Bronchial epithelial cell (primary cell): ENCODE results near the gene EGR2. TPM values are rescaled to one million over a fixed set of nuclear protein-coding genes. Genes with fewer than 3 reads are reported as not detected.
A peak's percentile ranks its signal among the peaks of the same experiment; 100 is the strongest.
"Not testable (repeated sequence)": the region's sequence is repeated elsewhere in the genome, so short reads cannot be mapped to it uniquely, and the experiment has no call there.

Experiments used
- DNase-seq: peaks from one replicate; pipeline ENCODE4 v3.0.0-alpha.2; 2010; ENCODE audit warnings: low read depth
- FAIRE-seq: peaks from 2 replicates; lab custom pipeline; 2011; peaks lifted over from hg19 to GRCh38; lab: Jason Lieb, UNC
- H3K27me3 ChIP-seq: 2 replicates; pipeline ENCODE4 v1.5.1; 2011; ENCODE audit warnings: low read length; ENCODE audit not compliant: control insufficient read depth, insufficient read depth
- H3K36me3 ChIP-seq: 2 replicates; pipeline ENCODE4 v1.5.1; 2011; ENCODE audit warnings: low read length; ENCODE audit not compliant: control insufficient read depth, insufficient read depth
- H3K4me3 ChIP-seq: 2 replicates; pipeline ENCODE4 v1.5.1; 2011; ENCODE audit warnings: mild to moderate bottlenecking, low read depth, low read length, control low read depth
- CTCF ChIP-seq: IDR thresholded peaks from 2 replicates; pipeline ENCODE4 v1.5.1; 2011; ENCODE audit warnings: mild to moderate bottlenecking, moderate library complexity, low read length, control low read depth, inconsistent platforms; ENCODE audit not compliant: insufficient read depth, severe bottlenecking
- total RNA-seq: library from RNA; depleted of rRNA; stranded (reverse); fragments of >200 nt; gene quantifications from 2 replicates; pipeline ENCODE4 v1.2.1, GENCODE V29; 2014

The EGR2 gene
- total RNA-seq, 1 donor from 2014 or later: 0.26 TPM

GRCh38 chr10:62790019-62790555, 26.1 kb downstream of the EGR2 start:
- Histone ChIP-seq H3K4me3 (no peak overlapping the region), H3K36me3 (no peaks in the 10 kb centered on the region), H3K27me3 (no peaks in the 10 kb centered on the region)
- no peak for TF ChIP-seq CTCF
- DNase-seq (no peak), FAIRE-seq (peak; percentile 23)

DNA sequence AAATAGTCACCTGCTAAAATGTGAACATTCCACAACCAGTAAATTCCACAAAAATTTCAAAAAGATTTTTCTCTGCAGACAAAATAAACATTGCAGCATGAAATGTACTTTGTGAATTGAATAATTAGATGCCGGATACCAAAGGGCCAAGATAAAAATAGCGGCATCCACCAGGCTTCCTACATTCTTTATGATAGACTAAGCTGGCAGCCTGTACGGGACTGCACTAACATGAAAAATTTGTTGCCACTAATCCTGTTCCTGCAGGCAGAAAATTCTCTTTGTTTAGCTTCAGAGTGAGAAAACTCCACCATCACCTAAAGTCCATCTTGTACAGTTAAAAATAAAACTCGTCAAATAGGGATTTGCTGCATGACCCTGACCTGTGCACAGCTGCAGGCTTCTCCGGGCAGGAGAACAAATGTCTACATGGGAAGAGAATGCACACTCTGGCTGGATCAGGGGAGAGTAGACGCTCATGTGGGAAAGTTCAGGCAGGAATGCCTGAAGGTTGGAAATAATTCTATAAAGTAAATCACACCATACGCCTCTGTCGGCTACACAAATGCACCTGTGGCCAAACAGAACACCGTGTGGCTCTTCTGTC, 27.2 kb downstream of the EGR2 start:
- Histone ChIP-seq H3K4me3 (no peak overlapping the region), H3K27me3 (no peaks in the 10 kb centered on the region), H3K36me3 (no peaks in the 10 kb centered on the region)
- no peak for FAIRE-seq
- no peak for TF ChIP-seq CTCF
- no peak for DNase-seq

DNA sequence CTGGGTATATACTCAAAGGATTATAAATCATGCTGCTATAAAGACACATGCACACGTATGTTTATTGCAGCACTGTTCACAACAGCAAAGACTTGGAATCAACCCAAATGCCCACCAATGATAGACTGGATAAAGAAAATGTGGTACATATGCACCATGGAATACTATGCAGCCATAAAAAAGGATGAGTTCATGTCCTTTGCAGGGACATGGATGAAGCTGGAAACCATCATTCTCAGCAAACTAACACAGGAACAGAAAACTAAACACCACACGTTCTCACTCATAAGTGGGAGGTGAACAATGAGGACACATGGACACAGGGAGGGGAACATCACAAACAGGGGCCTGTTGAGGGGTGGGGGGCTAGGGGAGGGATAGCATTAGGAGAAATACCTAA, 27.9 kb downstream of the EGR2 start:
- not testable (repeated sequence) for H3K4me3 ChIP-seq, DNase-seq, H3K36me3 ChIP-seq, FAIRE-seq, H3K27me3 ChIP-seq

GRCh38 chr10:62784537-62784936, 31.6 kb downstream of the EGR2 start:
- not testable (repeated sequence) for H3K4me3 ChIP-seq, FAIRE-seq, DNase-seq, H3K27me3 ChIP-seq, H3K36me3 ChIP-seq

GRCh38 chr10:62779487-62780248, 36.5 kb downstream of the EGR2 start:
- H3K36me3 ChIP-seq: no peaks in the 10 kb centered on the region
- no peak overlapping the region for H3K4me3 ChIP-seq
- TF ChIP-seq CTCF: no peak
- DNase-seq (peak; percentile 66), FAIRE-seq (no peak)
- H3K27me3 ChIP-seq: no peaks in the 10 kb centered on the region

DNA sequence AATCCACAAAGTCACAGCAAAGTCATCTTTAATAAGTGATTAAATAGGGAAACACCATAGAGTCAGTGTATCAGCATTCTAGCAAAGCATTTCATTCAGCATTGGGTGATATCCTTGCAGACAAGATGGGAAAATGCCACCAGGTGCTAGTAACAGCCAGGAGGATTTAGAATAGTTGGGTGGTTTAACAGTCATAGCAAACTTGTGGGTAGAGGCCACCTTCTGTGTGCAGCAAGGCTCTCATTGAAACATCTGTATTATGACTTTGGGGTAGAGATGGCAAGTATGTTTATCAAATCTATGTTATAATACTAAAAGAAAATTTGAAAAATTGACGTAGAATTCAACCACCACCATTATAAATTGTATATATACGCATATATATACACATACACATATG, 38.0 kb downstream of the EGR2 start:
- no peaks in the 10 kb centered on the region for H3K27me3 ChIP-seq
- no peak overlapping the region for H3K4me3 ChIP-seq
- no peak for DNase-seq
- TF ChIP-seq CTCF: no peak
- H3K36me3 ChIP-seq: no peaks in the 10 kb centered on the region
- no peak for FAIRE-seq
